Karpas-422 (cell line): ENCODE results near the gene PCYT2. TPM values are rescaled to one million over a fixed set of nuclear protein-coding genes. Genes with fewer than 3 reads are reported as not detected.

Experiments used
- DNase-seq: peaks from one replicate; pipeline ENCODE4 v3.0.0-alpha.2; 2015
- H2AFZ ChIP-seq: fragments of 200-600 bp; sonication (generic); 2 replicates; pipeline ENCODE4 v1.6.1; 2014; ENCODE audit warnings: antibody characterized with exemption, low read length, mixed read lengths
- H3K27ac ChIP-seq: fragments of 200-600 bp; sonication (generic); 2 replicates; pipeline ENCODE4 v1.5.1; 2014; ENCODE audit warnings: mild to moderate bottlenecking, low read length, moderate library complexity
- H3K27me3 ChIP-seq: fragments of 200-600 bp; sonication (generic); 2 replicates; pipeline ENCODE4 v1.6.1; 2014; ENCODE audit warnings: low read length, mixed read lengths
- H3K36me3 ChIP-seq: fragments of 200-600 bp; sonication (generic); 2 replicates; pipeline ENCODE4 v1.6.1; 2014; ENCODE audit warnings: low read length, mixed read lengths; ENCODE audit not compliant: insufficient read depth
- H3K4me1 ChIP-seq: fragments of 200-600 bp; sonication (generic); 2 replicates; pipeline ENCODE4 v1.6.1; 2014; ENCODE audit warnings: mild to moderate bottlenecking, low read length, mixed read lengths
- H3K4me2 ChIP-seq: fragments of 200-600 bp; sonication (generic); 2 replicates; pipeline ENCODE4 v1.6.1; 2014; ENCODE audit warnings: low read length, low read depth, mild to moderate bottlenecking; ENCODE audit not compliant: poor library complexity, severe bottlenecking
- H3K4me3 ChIP-seq: fragments of 200-600 bp; sonication (generic); 2 replicates; pipeline ENCODE4 v1.5.1; 2014; ENCODE audit warnings: mild to moderate bottlenecking, antibody characterized with exemption, low read length, mixed read lengths
- H3K79me2 ChIP-seq: fragments of 200-600 bp; sonication (generic); 2 replicates; pipeline ENCODE4 v1.6.1; 2014; ENCODE audit warnings: mild to moderate bottlenecking, low read length, mixed read lengths
- H3K9ac ChIP-seq: fragments of 200-600 bp; sonication (generic); 2 replicates; pipeline ENCODE4 v1.6.0; 2014; ENCODE audit warnings: low read length
- H3K9me2 ChIP-seq: fragments of 200-600 bp; sonication (generic), shearing (Covaris generic); replicated peaks from 2 replicates; pipeline ENCODE4 v1.6.0; 2014; ENCODE audit warnings: mild to moderate bottlenecking, low read length, moderate library complexity; ENCODE audit not compliant: insufficient read depth
- H3K9me3 ChIP-seq: fragments of 300-700, 200-600 bp; sonication (generic); 2 replicates; pipeline ENCODE4 v1.6.1; 2014; ENCODE audit warnings: low read length, mixed read lengths
- H4K20me1 ChIP-seq: fragments of 200-600 bp; sonication (generic); 2 replicates; pipeline ENCODE4 v1.6.1; 2014; ENCODE audit warnings: mild to moderate bottlenecking, antibody characterized with exemption, low read length, low read depth; ENCODE audit not compliant: insufficient read depth
- total RNA-seq: library from RNA; depleted of rRNA; stranded (reverse); fragments of >200 nt; shearing (Covaris generic); gene quantifications from 2 replicates; pipeline ENCODE4 v1.2.3, GENCODE V29; 2014; ENCODE audit warnings: low replicate concordance

Gene PCYT2
- total RNA-seq, 1 experiment from 2014 or later, result 20.9 TPM

DNA sequence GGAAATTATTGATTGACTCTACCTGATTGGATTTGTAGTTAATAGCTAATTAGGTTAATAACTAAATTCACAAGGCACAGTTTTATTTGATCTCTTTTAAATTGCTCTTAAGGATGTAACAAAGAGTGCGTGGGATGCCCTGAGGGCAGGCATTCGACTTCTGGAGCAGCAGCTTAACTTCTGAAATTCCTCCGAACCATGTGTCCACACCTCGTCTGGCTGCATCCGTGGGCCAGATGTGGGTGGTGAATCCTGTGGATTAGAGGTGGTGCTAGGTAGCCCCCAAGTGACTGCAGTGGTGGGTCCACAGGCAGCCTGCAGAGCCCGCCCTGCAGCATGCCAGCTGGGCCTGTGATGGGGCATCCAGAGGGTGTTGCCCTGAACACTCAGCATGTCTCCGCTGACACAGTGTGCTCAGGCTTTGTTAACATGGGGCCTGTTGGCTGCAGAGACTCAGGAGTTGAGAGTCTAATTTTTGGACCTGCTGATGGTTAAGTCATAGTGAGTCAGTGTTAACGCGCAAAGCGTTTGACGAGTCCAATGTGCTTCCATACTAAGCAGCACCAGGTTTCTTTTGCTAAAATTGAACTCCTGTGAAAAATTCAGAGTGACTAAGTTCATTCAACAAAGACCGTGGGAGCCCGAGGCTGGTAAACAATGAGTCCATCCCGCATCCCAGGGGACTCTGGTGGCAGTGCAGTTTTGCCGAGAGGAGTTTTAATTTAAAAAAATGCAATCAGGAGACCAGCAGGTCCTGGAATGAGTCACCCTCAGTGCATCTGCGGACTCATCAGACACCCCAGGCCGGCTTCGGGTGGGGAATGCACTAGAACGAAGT lies 13.0 kb downstream of the PCYT2 start:
- no peak for DNase-seq
- no peak overlapping the region for H3K4me2 ChIP-seq
- no peaks in the 10 kb centered on the region for H3K36me3 ChIP-seq
- no peaks in the 10 kb centered on the region for H3K9me3 ChIP-seq
- H3K27me3 ChIP-seq, result no peaks in the 10 kb centered on the region
- H3K4me1 ChIP-seq, result no peaks in the 10 kb centered on the region; the same call in 1 of the 2 replicates
- H3K9me2 ChIP-seq, result no peaks in the 10 kb centered on the region
- H3K27ac ChIP-seq, result no peak overlapping the region
- 0 out of 2 replicates have a peak, but pooled peaks cover 2% of the 10 kb centered on the region for H3K79me2 ChIP-seq
- H4K20me1 ChIP-seq, result 0 out of 2 replicates have a peak, but pooled peaks cover 12% of the 10 kb centered on the region
- H2AFZ ChIP-seq, result no peak overlapping the region
- no peak overlapping the region for H3K9ac ChIP-seq
- no peak overlapping the region for H3K4me3 ChIP-seq

DNA sequence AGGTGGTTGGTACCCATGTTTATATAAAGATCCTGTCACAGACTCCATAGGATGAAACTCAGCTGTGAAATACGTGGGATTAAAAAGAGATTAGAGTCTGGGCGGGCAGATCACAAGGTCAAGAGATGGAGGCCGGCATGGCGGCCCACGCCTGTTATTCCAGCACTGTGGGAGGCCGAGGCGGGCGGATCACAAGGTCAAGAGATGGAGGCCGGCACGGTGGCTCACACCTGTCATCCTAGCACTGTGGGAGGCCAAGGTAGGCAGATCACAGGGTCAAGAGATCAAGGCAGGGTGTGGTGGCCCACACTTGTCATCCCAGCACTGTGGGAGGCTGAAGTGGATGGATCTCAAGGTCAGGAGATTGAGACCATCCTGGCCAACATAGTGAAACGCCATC lies 15.8 kb downstream of the PCYT2 start:
- H3K27ac ChIP-seq, result no peak overlapping the region
- H3K27me3 ChIP-seq, result no peaks in the 10 kb centered on the region
- H3K79me2 ChIP-seq, result peaks cover 19% of the 10 kb centered on the region
- no peak overlapping the region for H3K4me2 ChIP-seq
- H3K9me3 ChIP-seq, result no peaks in the 10 kb centered on the region
- peaks cover 1% of the 10 kb centered on the region; the same call in 1 of the 2 replicates for H3K36me3 ChIP-seq
- H3K9me2 ChIP-seq, result no peaks in the 10 kb centered on the region
- DNase-seq, result no peak
- H4K20me1 ChIP-seq, result peaks cover 8% of the 10 kb centered on the region; the same call in 1 of the 2 replicates
- H2AFZ ChIP-seq, result no peak overlapping the region
- no peak overlapping the region for H3K4me3 ChIP-seq
- H3K4me1 ChIP-seq, result peaks cover 10% of the 10 kb centered on the region
- H3K9ac ChIP-seq, result no peak overlapping the region

DNA sequence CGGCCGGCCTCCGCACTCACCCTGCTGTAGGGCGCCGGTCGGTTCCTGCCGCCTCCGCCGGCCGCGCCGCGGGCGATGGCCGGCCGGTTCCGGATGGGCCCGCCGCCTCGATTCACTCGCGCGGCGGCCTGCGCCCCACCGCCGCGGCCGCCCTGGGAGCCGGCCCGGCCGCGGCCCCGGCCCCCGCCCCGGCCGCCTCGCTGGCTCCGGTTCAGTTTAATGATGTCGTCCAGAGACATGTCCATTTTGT lies 20.0 kb downstream of the PCYT2 start:
- Histone ChIP-seq H3K4me1 (peaks cover 20% of the 10 kb centered on the region), H2AFZ (no peak overlapping the region), H3K27me3 (no peaks in the 10 kb centered on the region), H3K4me3 (peak overlapping the region; percentile 96), H3K36me3 (peaks cover 38% of the 10 kb centered on the region), H3K9me2 (no peaks in the 10 kb centered on the region), H4K20me1 (peaks cover 29% of the 10 kb centered on the region), H3K79me2 (peaks cover 51% of the 10 kb centered on the region), H3K9ac (peak overlapping the region; percentile 83), H3K27ac (peak overlapping the region; percentile 48; the same call in 1 of the 2 replicates), H3K4me2 (peak overlapping the region; percentile 92), H3K9me3 (no peaks in the 10 kb centered on the region)
- no peak for DNase-seq

DNA sequence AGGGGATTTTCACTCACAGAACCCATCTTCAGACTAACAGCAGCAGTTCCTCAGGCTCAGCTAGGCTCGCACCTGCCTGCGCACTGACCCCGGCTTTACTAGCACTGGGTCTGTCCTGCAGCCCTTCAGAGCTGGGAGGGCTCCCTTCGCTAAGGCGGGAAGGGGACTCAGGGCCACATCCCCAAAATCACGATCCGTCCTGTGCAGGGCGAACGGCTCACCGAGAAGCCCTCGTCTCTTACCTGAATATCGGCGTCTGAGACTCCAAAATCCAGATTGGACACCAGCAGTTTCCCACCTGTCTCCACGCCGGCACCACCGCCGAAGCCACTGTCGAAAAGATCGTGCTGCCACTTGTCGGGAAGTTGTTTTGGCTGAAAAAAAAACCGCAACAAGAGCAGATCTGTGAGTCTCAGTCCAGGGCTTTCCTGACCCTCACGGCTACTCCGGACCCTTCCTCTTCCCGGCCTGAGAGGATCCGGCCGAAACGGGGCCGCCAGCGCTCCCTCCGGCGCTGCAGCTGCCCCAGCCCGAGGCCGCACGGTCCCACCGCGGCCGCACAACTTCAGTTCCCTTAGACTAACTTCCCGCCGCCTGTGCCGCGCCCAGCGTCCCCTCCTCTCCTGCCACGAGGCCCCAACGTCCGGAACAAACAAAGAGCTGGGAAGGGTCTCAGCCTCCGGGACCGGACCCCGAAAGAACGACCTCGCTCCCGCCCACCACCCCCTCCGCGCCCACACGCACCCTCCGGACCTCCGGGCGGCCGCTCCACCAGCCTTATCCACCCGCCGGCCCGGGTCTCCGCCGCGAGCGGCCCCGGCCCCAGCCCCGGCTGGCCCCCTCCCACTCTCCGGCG lies 20.5 kb downstream of the PCYT2 start:
- DNase-seq, result peak; percentile 80
- no peak overlapping the region for H2AFZ ChIP-seq

DNA sequence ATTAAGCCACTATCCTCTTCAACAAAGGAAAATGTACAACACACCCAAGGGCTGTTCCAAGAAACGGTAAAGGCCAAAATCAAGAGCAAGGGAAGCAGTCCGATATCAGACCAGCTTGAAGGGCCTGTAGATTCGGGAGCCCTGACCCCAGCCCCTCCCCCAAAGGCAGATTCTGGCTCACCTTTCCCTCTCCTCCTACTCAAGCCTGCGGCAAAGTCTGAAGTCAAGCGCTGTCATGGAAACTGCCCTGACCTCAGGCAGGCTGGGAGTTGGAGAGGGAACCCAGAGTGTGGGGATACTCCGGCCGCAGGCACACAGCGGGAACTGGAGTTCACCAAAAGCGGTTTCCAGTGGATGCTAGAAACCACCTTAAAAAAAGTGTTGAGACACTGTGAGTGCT lies 21.6 kb downstream of the PCYT2 start:
- Histone ChIP-seq H2AFZ (no peak overlapping the region), H3K9ac (peak overlapping the region; percentile 83), H3K4me1 (peaks cover 20% of the 10 kb centered on the region), H3K4me3 (peak overlapping the region; percentile 79), H3K9me2 (no peaks in the 10 kb centered on the region), H3K27ac (no peak overlapping the region), H3K27me3 (no peaks in the 10 kb centered on the region), H3K79me2 (peaks cover 62% of the 10 kb centered on the region), H4K20me1 (peaks cover 33% of the 10 kb centered on the region), H3K9me3 (no peaks in the 10 kb centered on the region), H3K4me2 (peak overlapping the region; percentile 92), H3K36me3 (peaks cover 51% of the 10 kb centered on the region)
- no peak for DNase-seq

More for the DNA sequence above, 20.5 kb downstream of the PCYT2 start:
- Histone ChIP-seq H3K36me3 (peaks cover 44% of the 10 kb centered on the region), H3K4me2 (peak overlapping the region; percentile 92), H3K9me2 (no peaks in the 10 kb centered on the region), H3K27me3 (no peaks in the 10 kb centered on the region), H4K20me1 (peaks cover 31% of the 10 kb centered on the region), H3K9ac (peak overlapping the region; percentile 83), H3K9me3 (no peaks in the 10 kb centered on the region), H3K4me1 (peaks cover 20% of the 10 kb centered on the region), H3K4me3 (peak overlapping the region; percentile 79), H3K27ac (peak overlapping the region; percentile 48), H3K79me2 (peaks cover 57% of the 10 kb centered on the region)

DNA sequence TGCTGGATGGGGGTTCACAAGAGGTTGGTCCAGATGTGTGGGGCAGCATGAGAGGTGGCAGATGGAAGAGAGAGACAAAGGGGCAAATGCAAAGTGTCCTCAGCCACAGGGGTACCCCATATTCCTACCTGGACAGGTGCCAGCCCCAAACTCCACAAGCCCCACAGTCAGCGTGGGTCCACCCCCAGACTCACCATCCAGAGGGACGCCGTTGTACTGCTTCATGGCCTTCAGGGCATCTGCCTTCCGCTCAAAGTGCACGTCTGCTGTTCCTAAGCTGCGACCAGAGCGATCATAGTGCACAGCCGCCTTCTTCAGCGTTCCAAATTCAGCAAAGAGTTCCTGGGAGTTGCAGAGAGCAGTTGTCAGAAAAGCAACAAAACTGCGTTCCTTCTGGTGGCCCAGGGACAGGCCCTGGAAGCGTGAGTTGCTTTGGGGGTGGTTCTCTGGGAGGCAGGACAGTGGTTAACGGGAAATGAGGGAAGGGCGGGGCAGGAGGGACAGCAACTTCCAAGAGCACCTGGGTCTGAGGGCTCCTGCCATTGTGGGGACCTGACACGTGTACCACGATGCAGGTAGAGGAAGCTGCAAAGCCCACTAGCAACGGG lies 22.1 kb downstream of the PCYT2 start:
- peaks cover 53% of the 10 kb centered on the region for H3K36me3 ChIP-seq
- peaks cover 20% of the 10 kb centered on the region for H3K4me1 ChIP-seq
- H4K20me1 ChIP-seq, result peaks cover 33% of the 10 kb centered on the region
- H3K4me3 ChIP-seq, result no peak overlapping the region
- DNase-seq, result no peak
- no peaks in the 10 kb centered on the region for H3K9me2 ChIP-seq
- H3K27ac ChIP-seq, result no peak overlapping the region
- H3K9me3 ChIP-seq, result no peaks in the 10 kb centered on the region
- peaks cover 62% of the 10 kb centered on the region for H3K79me2 ChIP-seq
- H3K27me3 ChIP-seq, result no peaks in the 10 kb centered on the region
- peak overlapping the region; percentile 92 for H3K4me2 ChIP-seq
- 0 out of 2 replicates have a peak overlapping the region, but pooled peaks have one; percentile 83 for H3K9ac ChIP-seq
- H2AFZ ChIP-seq, result no peak overlapping the region

DNA sequence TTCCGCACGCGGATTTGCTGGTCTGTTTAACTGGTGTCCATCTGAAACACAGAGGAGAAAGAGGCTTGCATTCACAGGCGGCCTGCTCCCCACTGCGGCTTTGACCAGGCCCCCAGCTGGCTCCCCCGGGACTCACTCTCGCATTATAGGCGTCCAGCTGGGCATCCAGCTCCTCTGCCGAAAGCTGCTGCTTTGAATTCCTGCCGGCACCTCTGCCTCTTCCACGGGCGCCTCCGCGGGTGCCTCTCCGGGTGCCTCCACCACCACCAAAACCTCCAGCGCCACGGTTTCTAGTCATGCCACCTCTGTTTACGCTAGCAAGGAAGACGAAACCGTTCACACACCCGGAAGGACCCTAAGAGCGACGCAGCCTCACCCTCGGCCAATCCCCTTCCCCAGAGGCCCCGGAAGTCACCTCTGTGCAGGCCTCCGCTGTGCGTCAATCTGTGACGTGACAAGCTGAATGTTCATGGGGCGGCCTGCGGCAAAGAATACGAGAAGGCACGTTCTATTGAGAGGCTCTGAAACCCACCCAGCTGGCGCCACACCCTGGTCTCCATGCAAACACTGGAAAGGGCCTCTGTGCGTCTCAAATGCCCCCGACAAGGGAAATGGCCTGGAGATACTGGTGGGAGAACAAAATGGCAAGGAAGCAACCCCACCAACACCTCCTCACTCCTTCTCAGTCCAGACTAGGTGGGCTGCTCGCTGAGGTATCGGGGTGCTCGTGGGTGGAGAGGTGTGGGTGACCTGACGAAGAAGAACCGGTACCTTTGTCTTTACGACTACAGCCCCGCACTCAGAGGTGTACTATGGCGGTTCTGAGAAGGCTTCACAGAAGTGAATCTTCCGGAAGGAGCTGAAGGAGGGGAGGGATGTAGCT lies 22.9 kb downstream of the PCYT2 start:
- H3K4me2 ChIP-seq, result no peak overlapping the region
- H3K27me3 ChIP-seq, result no peaks in the 10 kb centered on the region
- peaks cover 59% of the 10 kb centered on the region for H3K79me2 ChIP-seq
- peaks cover 55% of the 10 kb centered on the region for H3K36me3 ChIP-seq
- no peak overlapping the region for H2AFZ ChIP-seq
- no peak for DNase-seq
- no peak overlapping the region for H3K27ac ChIP-seq
- peaks cover 33% of the 10 kb centered on the region for H4K20me1 ChIP-seq
- H3K9me2 ChIP-seq, result no peaks in the 10 kb centered on the region
- H3K4me3 ChIP-seq, result no peak overlapping the region
- peaks cover 20% of the 10 kb centered on the region for H3K4me1 ChIP-seq
- H3K9me3 ChIP-seq, result no peaks in the 10 kb centered on the region
- H3K9ac ChIP-seq, result no peak overlapping the region
